Naive thymus-derived CD4-positive, alpha-beta T cell (primary cell): ENCODE data around the gene FKBP15. TPM values are rescaled to one million over a fixed set of nuclear protein-coding genes. Genes with fewer than 3 reads are reported as not detected.
"Not testable (repeated sequence)": the region's sequence is repeated elsewhere in the genome, so short reads cannot be mapped to it uniquely, and the experiment has no call there.

Source experiments
- ATAC-seq: fragments of 150-1000 bp; cut with Tn5 transposase; 2 replicates; pipeline ENCODE4 v1.10.0; 2021; ENCODE audit warnings: mild to moderate bottlenecking, moderate library complexity
- CTCF ChIA-PET: fragments of 350-600 bp; sonication (Branson Sonifier 250); formaldehyde crosslinking; loops from one replicate; lab custom pipeline; 2021; ENCODE audit warnings: antibody characterized with exemption; lab: Charles Lee
- POLR2A ChIA-PET: fragments of 350-600 bp; sonication (Branson Sonifier 250); formaldehyde crosslinking; loops from one replicate; lab custom pipeline; 2021; ENCODE audit warnings: antibody characterized with exemption, inconsistent platforms; lab: Charles Lee
- DNase-seq, 9 donors: peaks; one replicate each; pipeline versions ENCODE4 v3.0.0 to v3.0.0-alpha.2; 2020 to 2022; ENCODE audit warnings: mixed read lengths in 1 of 9
- H3K27ac ChIP-seq: one replicate; pipeline ENCODE4 v1.7.0; 2013; ENCODE audit warnings: mild to moderate bottlenecking, low read depth, low read length, moderate library complexity
- H3K27me3 ChIP-seq, 2 donors: one replicate each; pipeline ENCODE4 v1.7.0; 2013; ENCODE audit warnings: low read length in 2 of 2, mild to moderate bottlenecking in 2 of 2, moderate library complexity in 2 of 2; ENCODE audit not compliant: control insufficient read depth in 2 of 2, insufficient read depth in 2 of 2
- H3K36me3 ChIP-seq, 3 experiments: 1 replicate in 2 of 3; 2 replicates in 1 of 3; pipeline ENCODE4 v1.7.0; 2013; ENCODE audit warnings: low read length in 3 of 3, mild to moderate bottlenecking in 3 of 3, moderate library complexity in 1 of 3; ENCODE audit not compliant: insufficient read depth in 3 of 3, control insufficient read depth in 2 of 3
- H3K4me1 ChIP-seq, 2 donors: one replicate each; pipeline ENCODE4 v1.7.0; 2013; ENCODE audit warnings: low read length in 2 of 2, mild to moderate bottlenecking in 2 of 2, moderate library complexity in 1 of 2; ENCODE audit not compliant: control insufficient read depth in 2 of 2, insufficient read depth in 2 of 2
- H3K4me3 ChIP-seq: 2 replicates; pipeline ENCODE4 v1.7.0; 2013; ENCODE audit warnings: mild to moderate bottlenecking, low read length
- H3K9me3 ChIP-seq, 3 experiments: 1 replicate in 2 of 3; 2 replicates in 1 of 3; pipeline ENCODE4 v1.7.0; 2013; ENCODE audit warnings: low read length in 3 of 3; ENCODE audit not compliant: control insufficient read depth in 2 of 3
- H3K27ac Mint-ChIP-seq, 9 donors: one replicate each; pipeline ENCODE4 v1.8.0; 2020 to 2022; ENCODE audit warnings: mixed read lengths in 9 of 9, mild to moderate bottlenecking in 8 of 9, moderate library complexity in 5 of 9, inconsistent platforms in 2 of 9
- H3K27me3 Mint-ChIP-seq, 5 donors: one replicate each; pipeline ENCODE4 v1.8.0; 2021 to 2022; ENCODE audit warnings: mixed read lengths in 5 of 5, mild to moderate bottlenecking in 1 of 5
- H3K36me3 Mint-ChIP-seq, 5 donors: one replicate each; pipeline ENCODE4 v1.8.0; 2020 to 2022; ENCODE audit warnings: mixed read lengths in 5 of 5, mild to moderate bottlenecking in 3 of 5, inconsistent platforms in 1 of 5
- H3K4me1 Mint-ChIP-seq, 7 donors: one replicate each; pipeline ENCODE4 v1.8.0; 2020 to 2022; ENCODE audit warnings: mixed read lengths in 7 of 7, mild to moderate bottlenecking in 3 of 7, inconsistent platforms in 1 of 7
- H3K4me3 Mint-ChIP-seq, 10 donors: one replicate each; pipeline ENCODE4 v1.8.0; 2020 to 2022; ENCODE audit warnings: mild to moderate bottlenecking in 10 of 10, mixed read lengths in 10 of 10, moderate library complexity in 6 of 10, inconsistent platforms in 2 of 10
- H3K9me3 Mint-ChIP-seq, 11 donors: one replicate each; pipeline ENCODE4 v1.8.0; 2020 to 2022; ENCODE audit warnings: mixed read lengths in 11 of 11, mild to moderate bottlenecking in 4 of 11, inconsistent platforms in 1 of 11, moderate library complexity in 1 of 11
- intact Hi-C, 2 donors: fragments of 100-400 bp; cut with micrococcal nuclease; formaldehyde crosslinking; loops; one replicate each; pipeline ENCODE4 v1.15.1; 2023
- polyA plus RNA-seq, 2 donors: library from polyadenylated mRNA; unstranded; fragments of 300-500 nt; fragmentation: Illumina TruSeq; gene quantifications; one replicate each; pipeline ENCODE4 v1.2.3, GENCODE V29; 2021
- total RNA-seq, 6 experiments: library from RNA in 5 of 6; stranded (reverse) in 5 of 6; gene quantifications; 1 replicate in 5 of 6; 2 replicates in 1 of 6; pipeline ENCODE4 v1.2.3 and lab custom pipeline; 2021 to 2026

The FKBP15 gene
- total and polyA plus RNA-seq, 7 experiments from 2014 or later: 8.8 to 50.6 (median 32.6) TPM

DNA sequence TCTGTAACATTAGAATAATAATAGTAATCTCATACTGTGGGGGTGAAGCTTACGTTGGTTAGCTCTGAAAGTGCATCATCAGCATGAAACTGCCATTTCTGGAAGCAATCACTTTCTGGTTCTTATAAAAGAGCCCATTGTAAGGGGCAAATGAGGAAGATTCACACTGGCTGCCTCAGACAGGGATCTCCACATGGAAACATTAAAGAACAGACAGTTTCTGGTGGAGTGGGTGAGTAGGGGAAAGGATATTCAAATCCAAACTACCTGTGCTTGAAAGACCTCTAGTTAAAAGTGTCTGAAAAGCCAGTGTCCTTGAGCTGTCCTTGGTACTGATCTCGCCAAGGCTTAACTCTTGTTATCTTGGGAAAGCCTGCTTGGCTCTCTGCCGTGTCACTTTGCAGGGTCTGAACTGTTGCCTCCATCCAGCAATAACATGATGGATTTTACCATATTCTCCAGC is 89.4 kb downstream of the FKBP15 start:
- no peak overlapping the region for H3K4me3 Mint-ChIP-seq
- H3K36me3 Mint-ChIP-seq: no peaks in the 10 kb centered on the region
- ChIA-PET CTCF (no interaction called here), POLR2A (no interaction called here)
- intact Hi-C loops: no loop called here
- H3K27ac ChIP-seq: no peak overlapping the region
- H3K27me3 ChIP-seq: no peaks in the 10 kb centered on the region
- ATAC-seq (no peak), DNase-seq (no peak)
- H3K9me3 ChIP-seq: no peaks in the 10 kb centered on the region
- H3K4me1 Mint-ChIP-seq: peaks cover 0 to 2% (median 0%) of the 10 kb centered on the region in 7 donors
- no peaks in the 10 kb centered on the region for H3K4me1 ChIP-seq
- no peak overlapping the region for H3K4me3 ChIP-seq
- no peak overlapping the region for H3K27ac Mint-ChIP-seq
- H3K27me3 Mint-ChIP-seq: peaks cover 18 to 47% (median 30%) of the 10 kb centered on the region in 5 donors
- peaks cover 0 to 4% (median 0%) of the 10 kb centered on the region in 11 donors for H3K9me3 Mint-ChIP-seq
- no peaks in the 10 kb centered on the region for H3K36me3 ChIP-seq

DNA sequence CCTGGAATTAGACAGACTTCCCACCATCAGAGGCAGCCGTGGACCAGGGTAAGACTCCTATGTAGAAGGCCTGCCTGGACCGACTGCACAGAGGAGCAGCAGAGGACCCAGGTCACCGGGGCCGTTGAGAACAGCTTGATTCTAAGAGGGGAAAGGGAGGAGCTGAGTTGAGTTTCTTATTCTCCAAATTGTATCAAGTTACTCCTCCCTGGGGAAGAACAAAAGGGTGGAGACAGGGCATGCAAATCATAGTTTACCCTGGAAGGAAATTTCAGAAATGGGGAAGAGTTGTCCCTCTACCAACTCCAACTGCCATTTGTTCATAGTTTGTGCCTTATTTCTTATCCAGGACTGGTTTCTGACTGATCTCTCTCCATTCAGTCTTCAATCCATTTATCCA is 91.2 kb downstream of the FKBP15 start:
- intact Hi-C loops: no loop called here
- H3K36me3 Mint-ChIP-seq: no peaks in the 10 kb centered on the region
- Histone ChIP-seq H3K27ac (no peak overlapping the region), H3K36me3 (no peaks in the 10 kb centered on the region), H3K4me1 (no peaks in the 10 kb centered on the region), H3K4me3 (no peak overlapping the region), H3K27me3 (no peaks in the 10 kb centered on the region), H3K9me3 (no peaks in the 10 kb centered on the region)
- H3K9me3 Mint-ChIP-seq: peaks cover 0 to 4% (median 0%) of the 10 kb centered on the region in 11 donors
- POLR2A ChIA-PET: no interaction called here
- peaks cover 18 to 51% (median 34%) of the 10 kb centered on the region in 5 donors for H3K27me3 Mint-ChIP-seq
- no peak for ATAC-seq
- no peak overlapping the region for H3K4me3 Mint-ChIP-seq
- CTCF ChIA-PET: interaction anchor here (0.8 kb wide), 1 partner anchor 8 kb away, joined by 3 read pairs; no protein-coding TSS in a partner anchor
- no peak for DNase-seq
- no peak overlapping the region for H3K27ac Mint-ChIP-seq
- peaks cover 0 to 7% (median 0%) of the 10 kb centered on the region in 7 donors for H3K4me1 Mint-ChIP-seq

DNA sequence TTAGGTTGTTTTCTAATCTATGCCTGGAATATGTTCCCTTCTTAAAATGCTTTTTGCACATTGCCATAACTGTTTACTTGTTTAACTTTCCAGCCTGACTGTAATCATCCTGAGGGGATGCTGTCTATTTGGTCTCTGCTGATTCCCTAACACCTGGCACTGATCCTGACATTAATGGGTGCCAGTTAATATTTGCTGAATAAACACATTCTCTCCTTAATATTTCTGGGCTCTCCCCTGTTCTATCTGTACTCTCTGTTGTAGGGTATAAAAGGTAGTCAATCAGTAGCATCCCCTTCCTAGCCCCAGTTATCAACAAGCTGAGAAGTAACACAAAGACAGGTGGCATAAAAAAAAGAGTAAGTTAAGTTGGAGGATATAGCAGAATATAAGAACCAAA is 91.6 kb downstream of the FKBP15 start:
- Mint-ChIP-seq H3K27ac (no peak overlapping the region), H3K9me3 (peaks cover 0 to 4% (median 0%) of the 10 kb centered on the region in 11 donors), H3K4me1 (peaks cover 0 to 7% (median 0%) of the 10 kb centered on the region in 7 donors), H3K36me3 (no peaks in the 10 kb centered on the region), H3K27me3 (peaks cover 18 to 51% (median 34%) of the 10 kb centered on the region in 5 donors), H3K4me3 (no peak overlapping the region)
- DNase-seq (no peak), ATAC-seq (no peak)
- H3K27ac ChIP-seq: no peak overlapping the region
- no peaks in the 10 kb centered on the region for H3K27me3 ChIP-seq
- H3K36me3 ChIP-seq: no peaks in the 10 kb centered on the region
- intact Hi-C loops: no loop called here
- ChIA-PET POLR2A (no interaction called here), CTCF (no interaction called here)
- H3K4me3 ChIP-seq: no peak overlapping the region
- H3K9me3 ChIP-seq: no peaks in the 10 kb centered on the region
- no peaks in the 10 kb centered on the region for H3K4me1 ChIP-seq

DNA sequence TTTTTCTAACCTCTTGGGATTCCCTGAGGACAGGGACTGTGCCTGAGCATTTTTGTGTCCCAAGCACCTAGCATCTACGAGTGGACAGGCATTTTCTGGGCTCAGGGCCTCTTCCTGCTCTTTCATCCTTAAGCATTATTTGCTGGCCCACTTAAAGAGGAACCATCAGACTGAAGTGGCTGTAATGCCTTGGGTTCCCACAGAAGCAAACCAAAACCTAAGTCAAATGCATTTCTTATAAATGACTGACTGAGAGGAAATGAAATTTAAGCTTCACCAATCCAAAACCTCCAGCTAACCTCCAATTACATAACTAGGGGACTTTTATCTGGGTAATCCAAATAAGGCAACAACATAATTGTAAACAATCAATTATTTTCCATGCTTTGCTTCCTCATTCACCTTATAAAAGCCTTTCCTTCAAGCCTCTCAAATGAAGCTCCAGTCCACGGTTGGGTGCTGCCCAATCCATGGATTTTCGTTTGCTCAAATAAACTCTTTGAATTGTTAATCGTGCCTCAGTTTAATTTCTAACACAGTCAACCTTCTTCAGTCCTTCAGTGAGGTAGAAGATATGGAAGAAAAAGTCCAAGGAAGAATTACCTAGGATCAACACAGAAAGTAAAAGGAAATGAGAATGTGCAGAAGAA is 95.6 kb downstream of the FKBP15 start:
- Mint-ChIP-seq H3K4me3 (no peak overlapping the region), H3K36me3 (no peaks in the 10 kb centered on the region), H3K27me3 (peaks cover 15 to 38% (median 33%) of the 10 kb centered on the region in 5 donors), H3K27ac (no peak overlapping the region), H3K4me1 (peaks cover 0 to 7% (median 0%) of the 10 kb centered on the region in 7 donors), H3K9me3 (no peaks in the 10 kb centered on the region)
- Histone ChIP-seq H3K36me3 (no peaks in the 10 kb centered on the region), H3K9me3 (no peaks in the 10 kb centered on the region), H3K27me3 (no peaks in the 10 kb centered on the region), H3K4me3 (no peak overlapping the region), H3K27ac (no peak overlapping the region), H3K4me1 (no peaks in the 10 kb centered on the region)
- intact Hi-C loops: no loop called here
- ATAC-seq (no peak), DNase-seq (no peak)
- POLR2A ChIA-PET: no interaction called here
- CTCF ChIA-PET: no interaction called here

DNA sequence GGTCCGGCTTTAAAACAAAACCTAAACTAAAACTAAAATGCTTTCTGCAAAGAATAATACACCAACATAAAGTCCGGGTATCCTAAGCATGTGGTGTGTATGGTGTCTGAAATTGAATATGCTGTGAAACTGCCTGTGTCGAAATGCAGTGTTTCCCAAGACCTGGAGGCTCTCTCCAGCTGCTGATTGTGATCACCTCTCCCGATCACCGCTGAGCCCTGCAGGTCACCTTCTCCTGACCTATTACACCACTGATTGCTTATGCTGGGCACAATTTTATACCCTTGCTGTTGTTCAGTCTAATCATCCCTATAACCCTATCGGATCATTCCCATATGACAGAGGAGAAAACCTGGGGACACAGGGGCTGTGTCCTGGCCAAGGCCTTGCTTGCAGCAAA is 102.2 kb downstream of the FKBP15 start:
- H3K9me3 Mint-ChIP-seq, H3K4me3 ChIP-seq, H3K4me1 Mint-ChIP-seq, H3K36me3 ChIP-seq, H3K4me3 Mint-ChIP-seq, H3K4me1 ChIP-seq, DNase-seq, H3K9me3 ChIP-seq, intact Hi-C loops, CTCF ChIA-PET, H3K36me3 Mint-ChIP-seq, H3K27ac Mint-ChIP-seq, H3K27me3 ChIP-seq, H3K27ac ChIP-seq, ATAC-seq, POLR2A ChIA-PET, H3K27me3 Mint-ChIP-seq: not testable (repeated sequence)

Other genes with a start within 250 kb of the FKBP15 start
- gene ZNF883, start 209.1 kb downstream of the FKBP15 start, total RNA-seq: 1 to 10 TPM in 2 of 5 experiments, under 1 TPM in 1, not detected in 2; 0.64 to 2.1 (median 1.1) TPM
- 1 to 10 TPM in 1 of 2 donors, under 1 TPM in 1; 0.76 to 1.4 TPM for gene ZNF883, start 209.1 kb downstream of the FKBP15 start, polyA plus RNA-seq
- gene ZFP37, start 164.6 kb downstream of the FKBP15 start, total RNA-seq: 1 to 10 TPM in 2 of 5 experiments, under 1 TPM in 3; 0.41 to 3.1 (median 0.96) TPM
- 1 to 10 TPM; 1.7 to 4.9 TPM for gene ZFP37, start 164.6 kb downstream of the FKBP15 start, polyA plus RNA-seq
- gene SLC31A2, start 70.3 kb downstream of the FKBP15 start, total RNA-seq: 10 to 100 TPM in 1 of 5 experiments, 1 to 10 TPM in 4; 5.3 to 39.2 (median 5.4) TPM
- 1 to 10 TPM; 2.7 to 4.9 TPM for gene SLC31A2, start 70.3 kb downstream of the FKBP15 start, polyA plus RNA-seq
- 10 to 100 TPM in 1 of 5 experiments, 1 to 10 TPM in 4; 4.5 to 10.4 (median 4.7) TPM for gene SLC31A1, start 267 bp upstream of the FKBP15 start, total RNA-seq
- gene SLC31A1, start 267 bp upstream of the FKBP15 start, polyA plus RNA-seq: 1 to 10 TPM; 3.0 to 4.1 TPM
- gene CDC26, start 54.3 kb upstream of the FKBP15 start, total RNA-seq: 10 to 100 TPM; 21.7 to 40.3 (median 34.4) TPM
- 100 to 1,000 TPM; 180 to 185 TPM for gene CDC26, start 54.3 kb upstream of the FKBP15 start, polyA plus RNA-seq
- gene PRPF4, start 54.4 kb upstream of the FKBP15 start, total RNA-seq: 10 to 100 TPM; 17.4 to 36.9 (median 22.0) TPM
- 10 to 100 TPM; 19.7 to 29.6 TPM for gene PRPF4, start 54.4 kb upstream of the FKBP15 start, polyA plus RNA-seq
- gene RNF183, start 82.1 kb upstream of the FKBP15 start, total RNA-seq: not detected
- not detected for gene RNF183, start 82.1 kb upstream of the FKBP15 start, polyA plus RNA-seq
- 1 to 10 TPM in 4 of 5 experiments, under 1 TPM in 1; 0.27 to 1.7 (median 1.0) TPM for gene WDR31, start 119.0 kb upstream of the FKBP15 start, total RNA-seq
- gene WDR31, start 119.0 kb upstream of the FKBP15 start, polyA plus RNA-seq: under 1 TPM; 0.48 to 0.49 TPM
- gene BSPRY, start 128.3 kb upstream of the FKBP15 start, total RNA-seq: 1 to 10 TPM in 2 of 5 experiments, under 1 TPM in 1, not detected in 2; 0.13 to 9.6 (median 1.2) TPM
- under 1 TPM; 0.13 to 0.48 TPM for gene BSPRY, start 128.3 kb upstream of the FKBP15 start, polyA plus RNA-seq
- gene HDHD3, start 155.7 kb upstream of the FKBP15 start, total RNA-seq: 10 to 100 TPM; 11.3 to 32.2 (median 20.5) TPM
- 10 to 100 TPM; 47.1 to 52.8 TPM for gene HDHD3, start 155.7 kb upstream of the FKBP15 start, polyA plus RNA-seq
- 10 to 100 TPM; 25.1 to 45.5 (median 39.1) TPM for gene ALAD, start 180.0 kb upstream of the FKBP15 start, total RNA-seq
- gene ALAD, start 180.0 kb upstream of the FKBP15 start, polyA plus RNA-seq: 10 to 100 TPM; 24.2 to 31.4 TPM
- 10 to 100 TPM; 38.6 to 65.3 (median 50.9) TPM for gene POLE3, start 189.4 kb upstream of the FKBP15 start, total RNA-seq
- 100 to 1,000 TPM; 131 to 139 TPM for gene POLE3, start 189.4 kb upstream of the FKBP15 start, polyA plus RNA-seq
- under 1 TPM; 0.41 to 0.97 (median 0.61) TPM for gene C9orf43, start 189.5 kb upstream of the FKBP15 start, total RNA-seq
- gene C9orf43, start 189.5 kb upstream of the FKBP15 start, polyA plus RNA-seq: under 1 TPM; 0.52 to 0.72 TPM
- gene RGS3, start 242.4 kb upstream of the FKBP15 start, total RNA-seq: 10 to 100 TPM in 3 of 5 experiments, 1 to 10 TPM in 2; 5.8 to 43.4 (median 12.6) TPM
- 10 to 100 TPM in 1 of 2 donors, 1 to 10 TPM in 1; 4.9 to 11.6 TPM for gene RGS3, start 242.4 kb upstream of the FKBP15 start, polyA plus RNA-seq